Astrocyte (in vitro differentiated cells and primary cell): ENCODE data around the gene FAM20B. TPM values are rescaled to one million over a fixed set of nuclear protein-coding genes. Genes with fewer than 3 reads are reported as not detected.
A peak's percentile ranks its signal among the peaks of the same experiment; 100 is the strongest.

Experiments used
- DNase-seq: peaks from one replicate; pipeline ENCODE4 v3.0.0-alpha.2; 2010; ENCODE audit warnings: low read depth
- FAIRE-seq: peaks from 2 replicates; lab custom pipeline; 2011; peaks lifted over from hg19 to GRCh38; lab: Jason Lieb, UNC
- H2AFZ ChIP-seq: 2 replicates; pipeline ENCODE4 v1.6.0; 2012; ENCODE audit warnings: low read depth, low read length, inconsistent platforms
- H3K27ac ChIP-seq: 2 replicates; pipeline ENCODE4 v1.5.1; 2011; ENCODE audit warnings: low read depth, low read length, inconsistent platforms
- H3K27me3 ChIP-seq: 2 replicates; pipeline ENCODE4 v1.6.0; 2011; ENCODE audit warnings: low read length, inconsistent platforms; ENCODE audit not compliant: insufficient read depth
- H3K36me3 ChIP-seq: 2 replicates; pipeline ENCODE4 v1.5.1; 2011; ENCODE audit warnings: low read length, inconsistent platforms; ENCODE audit not compliant: insufficient read depth
- H3K4me1 ChIP-seq: 2 replicates; pipeline ENCODE4 v1.5.1; 2011; ENCODE audit warnings: low read length, inconsistent platforms; ENCODE audit not compliant: insufficient read depth
- H3K4me2 ChIP-seq: 2 replicates; pipeline ENCODE4 v1.6.0; 2012; ENCODE audit warnings: low read length, inconsistent platforms
- H3K4me3 ChIP-seq: 2 replicates; pipeline ENCODE4 v1.5.1; 2011; ENCODE audit warnings: low read depth, mild to moderate bottlenecking, low read length, inconsistent platforms; ENCODE audit not compliant: insufficient read depth
- H3K79me2 ChIP-seq: 2 replicates; pipeline ENCODE4 v1.6.0; 2012; ENCODE audit warnings: mild to moderate bottlenecking, low read length, inconsistent platforms; ENCODE audit not compliant: insufficient read depth
- H3K9ac ChIP-seq: 2 replicates; pipeline ENCODE4 v1.6.0; 2012; ENCODE audit warnings: mild to moderate bottlenecking, low read length, inconsistent platforms
- H3K9me3 ChIP-seq: 2 replicates; pipeline ENCODE4 v1.5.1; 2012; ENCODE audit warnings: low read depth, mild to moderate bottlenecking, low read length, inconsistent platforms; ENCODE audit not compliant: insufficient read depth
- H4K20me1 ChIP-seq: 2 replicates; pipeline ENCODE4 v1.6.0; 2012; ENCODE audit warnings: low read length, inconsistent platforms; ENCODE audit not compliant: insufficient read depth
- H3K27ac Mint-ChIP-seq: one replicate; pipeline ENCODE4 v1.8.0; 2021; ENCODE audit warnings: mild to moderate bottlenecking, mixed read lengths; ENCODE audit not compliant: unreplicated experiment
- H3K27me3 Mint-ChIP-seq: one replicate; pipeline ENCODE4 v1.8.0; 2021; ENCODE audit warnings: low read depth, mixed read lengths; ENCODE audit not compliant: unreplicated experiment
- H3K36me3 Mint-ChIP-seq: one replicate; pipeline ENCODE4 v1.8.0; 2021; ENCODE audit warnings: low read depth, mixed read lengths; ENCODE audit not compliant: unreplicated experiment
- H3K4me1 Mint-ChIP-seq: one replicate; pipeline ENCODE4 v1.8.0; 2021; ENCODE audit warnings: low read depth, mixed read lengths; ENCODE audit not compliant: unreplicated experiment
- H3K4me3 Mint-ChIP-seq: one replicate; pipeline ENCODE4 v1.8.0; 2021; ENCODE audit warnings: mild to moderate bottlenecking, moderate library complexity, mixed read lengths; ENCODE audit not compliant: unreplicated experiment
- H3K9me3 Mint-ChIP-seq: one replicate; pipeline ENCODE4 v1.8.0; 2021; ENCODE audit warnings: mild to moderate bottlenecking, mixed read lengths; ENCODE audit not compliant: unreplicated experiment
- EZH2 ChIP-seq: IDR thresholded peaks from 2 replicates; pipeline ENCODE4 v1.6.1; 2012; ENCODE audit warnings: mild to moderate bottlenecking, low read length, inconsistent platforms; ENCODE audit not compliant: insufficient read depth
- total RNA-seq: library from RNA; stranded (reverse); gene quantifications from 2 replicates; pipeline ENCODE4 v1.2.1, GENCODE V29; 2021
- TF ChIP-seq, protein P1 (sequence below): IDR thresholded peaks from 2 replicates; pipeline ENCODE4 v1.5.1; 2011; ENCODE audit warnings: low read depth, mild to moderate bottlenecking, inconsistent platforms, low read length, moderate library complexity; ENCODE audit not compliant: insufficient read depth

FAM20B gene
- total RNA-seq, 1 donor from 2014 or later, result 34.0 TPM

DNA sequence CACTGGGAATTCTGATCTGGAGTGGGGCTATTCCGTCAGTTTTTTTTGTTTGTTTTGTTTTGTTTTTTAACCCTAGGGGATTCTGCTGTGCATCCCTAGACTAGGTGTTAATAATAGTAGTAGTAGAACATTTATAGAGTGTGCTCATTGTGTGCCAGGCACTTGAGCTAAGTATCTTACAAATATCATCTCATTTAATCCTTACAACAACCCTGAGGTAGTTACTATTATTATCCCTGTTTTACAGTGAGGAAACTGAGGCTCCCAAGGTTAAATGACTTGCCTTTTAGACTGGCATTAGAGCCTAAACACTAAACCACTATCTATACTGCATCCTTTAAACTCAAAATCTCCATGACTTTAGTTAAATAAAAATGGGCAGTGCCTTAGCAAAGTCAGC is 78.3 kb downstream of the FAM20B start:
- FAIRE-seq (no peak), DNase-seq (no peak)
- Histone ChIP-seq H4K20me1 (peaks cover 78% of the 10 kb centered on the region), H2AFZ (no peak overlapping the region), H3K9ac (no peak overlapping the region), H3K4me3 (no peak overlapping the region), H3K9me3 (no peaks in the 10 kb centered on the region), H3K36me3 (peaks cover 70% of the 10 kb centered on the region), H3K79me2 (peaks cover 74% of the 10 kb centered on the region), H3K4me1 (peaks cover 10% of the 10 kb centered on the region), H3K27me3 (no peaks in the 10 kb centered on the region), H3K27ac (no peak overlapping the region), H3K4me2 (no peak overlapping the region)
- Mint-ChIP-seq H3K27me3 (no peaks in the 10 kb centered on the region), H3K27ac (no peak overlapping the region), H3K4me3 (no peak overlapping the region), H3K9me3 (no peaks in the 10 kb centered on the region), H3K4me1 (peaks cover 6% of the 10 kb centered on the region), H3K36me3 (peaks cover 27% of the 10 kb centered on the region)
- TF ChIP-seq EZH2, result no peak
- TF ChIP-seq, protein P1, sequence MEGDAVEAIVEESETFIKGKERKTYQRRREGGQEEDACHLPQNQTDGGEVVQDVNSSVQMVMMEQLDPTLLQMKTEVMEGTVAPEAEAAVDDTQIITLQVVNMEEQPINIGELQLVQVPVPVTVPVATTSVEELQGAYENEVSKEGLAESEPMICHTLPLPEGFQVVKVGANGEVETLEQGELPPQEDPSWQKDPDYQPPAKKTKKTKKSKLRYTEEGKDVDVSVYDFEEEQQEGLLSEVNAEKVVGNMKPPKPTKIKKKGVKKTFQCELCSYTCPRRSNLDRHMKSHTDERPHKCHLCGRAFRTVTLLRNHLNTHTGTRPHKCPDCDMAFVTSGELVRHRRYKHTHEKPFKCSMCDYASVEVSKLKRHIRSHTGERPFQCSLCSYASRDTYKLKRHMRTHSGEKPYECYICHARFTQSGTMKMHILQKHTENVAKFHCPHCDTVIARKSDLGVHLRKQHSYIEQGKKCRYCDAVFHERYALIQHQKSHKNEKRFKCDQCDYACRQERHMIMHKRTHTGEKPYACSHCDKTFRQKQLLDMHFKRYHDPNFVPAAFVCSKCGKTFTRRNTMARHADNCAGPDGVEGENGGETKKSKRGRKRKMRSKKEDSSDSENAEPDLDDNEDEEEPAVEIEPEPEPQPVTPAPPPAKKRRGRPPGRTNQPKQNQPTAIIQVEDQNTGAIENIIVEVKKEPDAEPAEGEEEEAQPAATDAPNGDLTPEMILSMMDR, result no peak

DNA sequence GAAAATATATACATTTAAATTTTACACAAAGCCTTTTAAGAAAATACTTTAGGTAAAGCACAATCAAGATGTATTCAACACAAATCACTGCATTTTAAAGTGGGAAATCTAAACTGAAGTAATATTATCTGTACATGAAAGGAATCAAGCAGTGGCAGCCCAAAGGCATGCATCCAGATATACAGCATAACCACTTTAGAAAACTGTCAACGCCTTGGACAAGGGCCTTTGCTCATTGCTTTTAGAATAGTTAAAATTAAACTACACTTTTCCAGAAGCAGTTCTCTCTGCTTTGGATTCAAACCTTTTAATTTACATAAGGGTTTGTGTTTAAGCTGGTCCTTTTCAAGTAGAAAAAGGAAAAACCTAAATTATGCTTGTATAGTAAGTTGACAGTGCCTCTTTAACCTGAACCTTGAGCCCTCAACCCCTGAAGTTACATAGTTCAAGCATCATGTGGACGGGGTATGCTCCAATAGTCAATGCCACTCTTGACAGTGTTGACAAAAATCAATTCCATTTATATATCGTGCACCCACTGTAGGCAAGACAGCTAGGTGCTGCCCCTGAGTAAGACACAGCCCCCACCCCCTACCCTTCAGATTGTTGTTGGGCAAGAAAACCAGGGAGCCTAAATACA is 79.0 kb downstream of the FAM20B start:
- no peaks in the 10 kb centered on the region for H3K27me3 Mint-ChIP-seq
- Histone ChIP-seq H3K36me3 (peaks cover 69% of the 10 kb centered on the region), H2AFZ (no peak overlapping the region), H3K79me2 (peaks cover 78% of the 10 kb centered on the region), H3K4me2 (no peak overlapping the region), H3K4me1 (peaks cover 10% of the 10 kb centered on the region), H4K20me1 (peaks cover 77% of the 10 kb centered on the region), H3K4me3 (no peak overlapping the region), H3K9ac (no peak overlapping the region), H3K27ac (no peak overlapping the region), H3K27me3 (no peaks in the 10 kb centered on the region), H3K9me3 (no peaks in the 10 kb centered on the region)
- H3K9me3 Mint-ChIP-seq, result no peaks in the 10 kb centered on the region
- H3K4me3 Mint-ChIP-seq, result no peak overlapping the region
- FAIRE-seq (no peak), DNase-seq (no peak)
- peaks cover 6% of the 10 kb centered on the region for H3K4me1 Mint-ChIP-seq
- H3K36me3 Mint-ChIP-seq, result peaks cover 27% of the 10 kb centered on the region
- H3K27ac Mint-ChIP-seq, result no peak overlapping the region
- TF ChIP-seq EZH2, result no peak
- TF ChIP-seq, protein P1, result no peak

GRCh38 chr1:179105393-179105792 is 79.7 kb downstream of the FAM20B start:
- DNase-seq (no peak), FAIRE-seq (no peak)
- peaks cover 30% of the 10 kb centered on the region for H3K36me3 Mint-ChIP-seq
- Histone ChIP-seq H3K27ac (no peak overlapping the region), H4K20me1 (peaks cover 78% of the 10 kb centered on the region), H3K4me3 (no peak overlapping the region), H3K36me3 (peaks cover 69% of the 10 kb centered on the region), H3K9me3 (no peaks in the 10 kb centered on the region), H3K9ac (no peak overlapping the region), H3K27me3 (no peaks in the 10 kb centered on the region), H2AFZ (no peak overlapping the region), H3K4me1 (peaks cover 10% of the 10 kb centered on the region), H3K79me2 (peaks cover 78% of the 10 kb centered on the region), H3K4me2 (no peak overlapping the region)
- no peak for TF ChIP-seq EZH2
- TF ChIP-seq, protein P1, result peak; percentile 37
- H3K9me3 Mint-ChIP-seq, result no peaks in the 10 kb centered on the region
- H3K27me3 Mint-ChIP-seq, result no peaks in the 10 kb centered on the region
- H3K4me1 Mint-ChIP-seq, result peaks cover 6% of the 10 kb centered on the region
- no peak overlapping the region for H3K4me3 Mint-ChIP-seq
- H3K27ac Mint-ChIP-seq, result no peak overlapping the region
